ENCODE data around the gene RPS6KA5.
"Not testable (repeated sequence)": the region's sequence is repeated elsewhere in the genome, so short reads cannot be mapped to it uniquely, and the experiment has no call there.

DNA sequence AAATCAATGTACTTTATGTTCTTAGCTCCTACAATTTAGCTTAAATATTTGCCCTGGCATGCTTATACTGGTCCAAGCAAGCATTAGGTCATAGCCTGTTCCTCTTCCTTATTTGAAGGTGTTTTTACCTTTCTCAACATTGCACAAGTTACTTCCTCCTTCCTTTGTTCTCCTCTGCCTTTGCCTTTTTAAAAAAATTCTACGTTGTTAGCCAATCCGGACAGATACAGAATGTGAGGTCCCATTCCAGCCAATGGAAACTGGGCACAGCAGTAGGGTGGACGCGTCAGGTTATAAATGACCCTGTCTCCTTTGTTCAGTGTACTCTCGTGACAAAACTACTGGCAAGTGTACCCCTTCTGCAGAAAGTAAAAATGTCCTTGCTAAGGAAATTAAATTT, 27.0 kb upstream of the RPS6KA5 start:
- TF ChIP-seq, protein P1, sequence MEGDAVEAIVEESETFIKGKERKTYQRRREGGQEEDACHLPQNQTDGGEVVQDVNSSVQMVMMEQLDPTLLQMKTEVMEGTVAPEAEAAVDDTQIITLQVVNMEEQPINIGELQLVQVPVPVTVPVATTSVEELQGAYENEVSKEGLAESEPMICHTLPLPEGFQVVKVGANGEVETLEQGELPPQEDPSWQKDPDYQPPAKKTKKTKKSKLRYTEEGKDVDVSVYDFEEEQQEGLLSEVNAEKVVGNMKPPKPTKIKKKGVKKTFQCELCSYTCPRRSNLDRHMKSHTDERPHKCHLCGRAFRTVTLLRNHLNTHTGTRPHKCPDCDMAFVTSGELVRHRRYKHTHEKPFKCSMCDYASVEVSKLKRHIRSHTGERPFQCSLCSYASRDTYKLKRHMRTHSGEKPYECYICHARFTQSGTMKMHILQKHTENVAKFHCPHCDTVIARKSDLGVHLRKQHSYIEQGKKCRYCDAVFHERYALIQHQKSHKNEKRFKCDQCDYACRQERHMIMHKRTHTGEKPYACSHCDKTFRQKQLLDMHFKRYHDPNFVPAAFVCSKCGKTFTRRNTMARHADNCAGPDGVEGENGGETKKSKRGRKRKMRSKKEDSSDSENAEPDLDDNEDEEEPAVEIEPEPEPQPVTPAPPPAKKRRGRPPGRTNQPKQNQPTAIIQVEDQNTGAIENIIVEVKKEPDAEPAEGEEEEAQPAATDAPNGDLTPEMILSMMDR (conservative IDR thresholded peaks at IDR 0.05; ENCODE audit: low read depth, low read length): not testable (repeated sequence)
- TF ChIP-seq EZH2phosphoT487 (IDR thresholded peaks at IDR 0.05; ENCODE audit: borderline replicate concordance, low read length); EZH2 (IDR thresholded peaks at IDR 0.05; ENCODE audit: low read length, unreplicated experiment): not testable (repeated sequence)

Measured in PC-3 (cell line).